ENCODE measurements around the gene CUL1. TPM values are rescaled to one million over a fixed set of nuclear protein-coding genes. Genes with fewer than 3 reads are reported as not detected.

The CUL1 gene
- total RNA-seq, 4 donors from 2014 or later = 24.5 to 56.6 (median 45.9) TPM

GRCh38 chr7:148686312-148686937 lies 12.3 kb upstream of the CUL1 start:
- intact Hi-C loops (cut with DNase I) = no loop called here

GRCh38 chr7:148687555-148687954 lies 11.1 kb upstream of the CUL1 start:
- intact Hi-C loops (cut with DNase I) = no loop called here
- no peak overlapping the region for H3K27ac ChIP-seq
- 91 to 92% methylated on average over 2 of the region's 2 CpGs for WGBS, 2 donors
- no peak overlapping the region for H3K4me3 ChIP-seq
- peaks cover 0 to 5% (median 0%) of the 10 kb centered on the region in 4 donors for H3K27me3 ChIP-seq
- H3K9me3 ChIP-seq = no peaks in the 10 kb centered on the region
- no peaks in the 10 kb centered on the region for H3K36me3 ChIP-seq
- DNase-seq = no peak
- no peaks in the 10 kb centered on the region for H3K4me1 ChIP-seq
- no peak for TF ChIP-seq CTCF (IDR thresholded peaks at IDR 0.05)
- TF ChIP-seq POLR2A (IDR thresholded peaks at IDR 0.05) = no peak

More at GRCh38 chr7:148686312-148686937, 12.3 kb upstream of the CUL1 start:
- TF ChIP-seq CTCF (IDR thresholded peaks at IDR 0.05) (no peak), POLR2A (IDR thresholded peaks at IDR 0.05) (no peak)
- Histone ChIP-seq H3K4me1 (no peaks in the 10 kb centered on the region), H3K27me3 (peaks cover 0 to 5% (median 0%) of the 10 kb centered on the region in 4 donors), H3K4me3 (no peak overlapping the region), H3K9me3 (no peaks in the 10 kb centered on the region), H3K27ac (no peak overlapping the region), H3K36me3 (no peaks in the 10 kb centered on the region)
- 62 to 72% methylated on average over 6 of the region's 6 CpGs for WGBS, 2 donors
- no peak for DNase-seq

- no peaks in the 10 kb centered on the region for H3K36me3 ChIP-seq
- no peak for DNase-seq
- no peaks in the 10 kb centered on the region for H3K9me3 ChIP-seq
- TF ChIP-seq POLR2A (IDR thresholded peaks at IDR 0.05) = no peak
- TF ChIP-seq CTCF (IDR thresholded peaks at IDR 0.05) = no peak
- no peak overlapping the region for H3K4me3 ChIP-seq
- WGBS, 2 donors = 20 to 50% methylated on average over 1 of the region's 1 CpG
- no peak overlapping the region for H3K27ac ChIP-seq
- intact Hi-C loops (cut with DNase I) = no loop called here
- H3K27me3 ChIP-seq = peaks cover 0 to 5% (median 0%) of the 10 kb centered on the region in 4 donors
- H3K4me1 ChIP-seq = no peaks in the 10 kb centered on the region
Measured at GRCh38 chr7:148688526-148688925, 10.2 kb upstream of the CUL1 start.

GRCh38 chr7:148693651-148694050 lies 5.1 kb upstream of the CUL1 start:
- Histone ChIP-seq H3K27ac (no peak overlapping the region), H3K4me3 (no peak overlapping the region), H3K36me3 (no peaks in the 10 kb centered on the region), H3K4me1 (peaks cover 0 to 12% (median 0%) of the 10 kb centered on the region in 3 donors), H3K9me3 (no peaks in the 10 kb centered on the region), H3K27me3 (no peaks in the 10 kb centered on the region)
- DNase-seq = no peak
- intact Hi-C loops (cut with DNase I) = no loop called here
- TF ChIP-seq CTCF (IDR thresholded peaks at IDR 0.05) (no peak), POLR2A (IDR thresholded peaks at IDR 0.05) (no peak)
- WGBS, 2 donors = 94 to 97% methylated on average over 3 to 4 of the region's 7 CpGs

- WGBS, 2 donors = 85 to 90% methylated on average over 5 of the region's 5 CpGs
- intact Hi-C loops (cut with DNase I) = no loop called here
- Histone ChIP-seq H3K4me3 (no peak overlapping the region), H3K36me3 (no peaks in the 10 kb centered on the region), H3K4me1 (peaks cover 0 to 12% (median 0%) of the 10 kb centered on the region in 3 donors), H3K27ac (no peak overlapping the region), H3K9me3 (no peaks in the 10 kb centered on the region), H3K27me3 (no peaks in the 10 kb centered on the region)
- no peak for DNase-seq
- TF ChIP-seq CTCF (IDR thresholded peaks at IDR 0.05) (no peak), POLR2A (IDR thresholded peaks at IDR 0.05) (no peak)
Measured at GRCh38 chr7:148694631-148695030, 4.1 kb upstream of the CUL1 start.
